Right renal pelvis (tissue), 4 donors: ENCODE results near the gene AMY1A. TPM values are rescaled to one million over a fixed set of nuclear protein-coding genes. Genes with fewer than 3 reads are reported as not detected.
"Not testable (repeated sequence)": the region's sequence is repeated elsewhere in the genome, so short reads cannot be mapped to it uniquely, and the experiment has no call there.

ENCODE experiments used
- DNase-seq, 4 donors: peaks; one replicate each; pipeline ENCODE4 v3.0.0-alpha.2; 2013; ENCODE audit warnings: low read depth in 4 of 4, low spot score in 3 of 4, missing footprints in 1 of 4
- polyA plus RNA-seq, 4 donors: library from polyadenylated mRNA; unstranded; fragments of 120-200 nt; gene quantifications; one replicate each; pipeline ENCODE4 v1.2.1, GENCODE V29; 2013; ENCODE audit not compliant: insufficient read length in 4 of 4

Gene AMY1A
- under 1 TPM in 1 of 4 donors, not detected in 3; 0.26 TPM for polyA plus RNA-seq

- not testable (repeated sequence) for DNase-seq
These were observed at the start of gene AMY1A for GRCh38 chr1:103655460-103655859. Gene AMY1A (plus strand): TSS chr1:103655760. CDS start chr1:103656331, 571 bp downstream.

GRCh38 chr1:103616362-103616761 lies 39.2 kb upstream of the AMY1A start:
- no peak for DNase-seq

- not testable (repeated sequence) for DNase-seq
These were observed 38.5 kb upstream of the AMY1A start, which contains the start of gene AMY2A for GRCh38 chr1:103616994-103617477. Gene AMY2A (plus strand): TSS chr1:103617427. CDS start chr1:103617441, 14 bp downstream.

GRCh38 chr1:103627436-103627835 lies 28.1 kb upstream of the AMY1A start:
- not testable (repeated sequence) for DNase-seq

- not testable (repeated sequence) for DNase-seq
These were observed 14.4 kb upstream of the AMY1A start for GRCh38 chr1:103641194-103641593.

- not testable (repeated sequence) for DNase-seq
These were observed 11.7 kb upstream of the AMY1A start for GRCh38 chr1:103643908-103644307.

- not testable (repeated sequence) for DNase-seq
These were observed 5.3 kb upstream of the AMY1A start for GRCh38 chr1:103650305-103650704.

GRCh38 chr1:103650889-103651288 lies 4.7 kb upstream of the AMY1A start:
- DNase-seq, result not testable (repeated sequence)

- DNase-seq, result not testable (repeated sequence)
These were observed 1.4 kb upstream of the AMY1A start for GRCh38 chr1:103654133-103654532.

GRCh38 chr1:103676335-103676734 lies 20.8 kb downstream of the AMY1A start:
- DNase-seq, result not testable (repeated sequence)

- not testable (repeated sequence) for DNase-seq
These were observed 40.5 kb downstream of the AMY1A start, which contains the start of gene AMY1B for GRCh38 chr1:103696110-103696509. Gene AMY1B (minus strand): TSS chr1:103696210. CDS start chr1:103695639, 571 bp downstream.

GRCh38 chr1:103697430-103697829 lies 41.9 kb downstream of the AMY1A start:
- not testable (repeated sequence) for DNase-seq

GRCh38 chr1:103700669-103701068 lies 45.1 kb downstream of the AMY1A start:
- DNase-seq, result not testable (repeated sequence)

- DNase-seq, result not testable (repeated sequence)
These were observed 45.7 kb downstream of the AMY1A start for GRCh38 chr1:103701256-103701655.

- not testable (repeated sequence) for DNase-seq
These were observed 52.1 kb downstream of the AMY1A start for GRCh38 chr1:103707670-103708069.

GRCh38 chr1:103710381-103710780 lies 54.8 kb downstream of the AMY1A start:
- not testable (repeated sequence) for DNase-seq

Other genes with a start within 250 kb of the AMY1A start
- 10 to 100 TPM; 37.8 to 56.9 (median 46.7) TPM for gene RNPC3, start 130.1 kb upstream of the AMY1A start, polyA plus RNA-seq
- gene AMY2B, start 84.2 kb upstream of the AMY1A start, polyA plus RNA-seq, result 10 to 100 TPM; 25.6 to 49.2 (median 30.4) TPM
- gene AMY2A, start 38.3 kb upstream of the AMY1A start, polyA plus RNA-seq, result under 1 TPM in 2 of 4 donors, not detected in 2; 0.15 to 0.22 TPM
- gene AMY1B, start 40.5 kb downstream of the AMY1A start, polyA plus RNA-seq, result under 1 TPM in 1 of 4 donors, not detected in 3; 0.42 TPM
- gene AMY1C, start 94.1 kb downstream of the AMY1A start, polyA plus RNA-seq, result not detected